HepG2 (cell line): ENCODE measurements around the gene HLA-DRA. TPM values are rescaled to one million over a fixed set of nuclear protein-coding genes. Genes with fewer than 3 reads are reported as not detected.

ENCODE experiments used
- ATAC-seq: fragments of 200-7000 bp; cut with Tn5 transposase; 3 replicates; pipeline ENCODE4 v1.9.1; 2020; ENCODE audit warnings: mild to moderate bottlenecking, moderate library complexity
- BruUV-seq: library from RNA; stranded (reverse); fragments of 400-500 nt; replicated peaks from 2 replicates; lab custom pipeline; 2021; lab: Mats Ljungman, UMichigan
- CTCF ChIA-PET: fragments of 300-600 bp; formaldehyde crosslinking; extraction: SDS; loops from one replicate; lab custom pipeline; 2021; ENCODE audit warnings: low total read pairs, inconsistent platforms, low intra/inter-chr PET ratio; lab: Yijun Ruan, JAX
- POLR2A ChIA-PET: fragments of 350-600 bp; sonication (Branson Sonifier 250); formaldehyde crosslinking; loops from one replicate; lab custom pipeline; 2020; ENCODE audit warnings: antibody characterized with exemption, inconsistent platforms; lab: Yijun Ruan, JAX
- DNase-seq: peaks from one replicate; pipeline ENCODE4 v3.0.0-alpha.2; 2015; ENCODE audit warnings: low spot score
- FAIRE-seq: peaks from 3 replicates; lab custom pipeline; 2011; peaks lifted over from hg19 to GRCh38; lab: Jason Lieb, UNC
- H2AFZ ChIP-seq: one replicate; pipeline ENCODE4 v1.6.1; 2011; ENCODE audit warnings: low read length, inconsistent platforms
- H3K27ac ChIP-seq: fragments of 300-600 bp; 3 replicates; pipeline ENCODE4 v1.8.0; 2011; ENCODE audit warnings: mixed run types, mild to moderate bottlenecking, mixed read lengths, low read length, inconsistent platforms; ENCODE audit not compliant: insufficient read depth; ENCODE audit errors: extremely low read length
- H3K27me3 ChIP-seq, 2 experiments: fragments of 200-600 bp in 1 of 2; 2 replicates in 1 of 2; 3 replicates in 1 of 2; pipeline versions ENCODE4 v1.6.0 to v1.8.0; 2011; ENCODE audit warnings: low read length in 2 of 2, mild to moderate bottlenecking in 2 of 2, moderate library complexity in 2 of 2, inconsistent platforms in 1 of 2; ENCODE audit not compliant: insufficient read depth in 2 of 2, control insufficient read depth in 1 of 2
- H3K36me3 ChIP-seq, 2 experiments: fragments of 200-600 bp in 1 of 2; replicated peaks in 1 of 2; 2 replicates in 1 of 2; 3 replicates in 1 of 2; pipeline versions ENCODE4 v1.5.1 to v1.8.0; 2011; ENCODE audit warnings: low read length in 2 of 2, inconsistent platforms in 1 of 2; ENCODE audit not compliant: insufficient read depth in 2 of 2, control insufficient read depth in 1 of 2
- H3K4me1 ChIP-seq: 2 replicates; pipeline ENCODE4 v1.5.1; 2012; ENCODE audit warnings: low read length, inconsistent platforms; ENCODE audit not compliant: insufficient read depth
- H3K4me2 ChIP-seq: 2 replicates; pipeline ENCODE4 v1.6.0; 2011; ENCODE audit warnings: low read depth, low read length, inconsistent platforms
- H3K4me3 ChIP-seq, 3 experiments: fragments of 200-600 bp in 1 of 3; sonication (generic), shearing (Covaris generic) in 1 of 3; replicated peaks in 1 of 3; 2 replicates each; pipeline ENCODE4 v1.5.1; 2011 to 2016; ENCODE audit warnings: low read length in 3 of 3, inconsistent platforms in 2 of 3, low read depth in 2 of 3, mild to moderate bottlenecking in 2 of 3, control low read depth in 1 of 3, mixed read lengths in 1 of 3; ENCODE audit not compliant: insufficient read depth in 1 of 3
- H3K79me2 ChIP-seq: one replicate; pipeline ENCODE4 v1.6.1; 2011; ENCODE audit warnings: low read length, inconsistent platforms; ENCODE audit not compliant: insufficient read depth
- H3K9ac ChIP-seq: 2 replicates; pipeline ENCODE4 v1.6.0; 2011; ENCODE audit warnings: mild to moderate bottlenecking, low read depth, low read length, inconsistent platforms; ENCODE audit not compliant: insufficient read depth
- H3K9me3 ChIP-seq: 2 replicates; pipeline ENCODE4 v1.5.1; 2012; ENCODE audit warnings: mild to moderate bottlenecking, low read length
- H4K20me1 ChIP-seq: 2 replicates; pipeline ENCODE4 v1.6.0; 2011; ENCODE audit warnings: inconsistent platforms, mild to moderate bottlenecking, low read length, moderate library complexity; ENCODE audit not compliant: insufficient read depth
- ADNP ChIP-seq: sonication (generic); formaldehyde crosslinking; IDR thresholded peaks from 2 replicates; pipeline ENCODE4 v1.4.0; 2020; ENCODE audit warnings: missing genetic modification reagents
- FOXK1 ChIP-seq: sonication (generic); formaldehyde crosslinking; IDR thresholded peaks from 2 replicates; pipeline ENCODE4 v1.4.0; 2020; ENCODE audit warnings: low read depth, missing genetic modification reagents, borderline replicate concordance
- IKZF4 ChIP-seq: sonication (generic); formaldehyde crosslinking; IDR thresholded peaks from 2 replicates; pipeline ENCODE4 v1.5.1; 2020; ENCODE audit warnings: borderline replicate concordance, mild to moderate bottlenecking, low read depth, missing genetic modification reagents; ENCODE audit errors: not compliant biosample characterization
- KLF13 ChIP-seq: sonication (generic); formaldehyde crosslinking; IDR thresholded peaks from 2 replicates; pipeline ENCODE4 v1.4.0; 2020; ENCODE audit warnings: mild to moderate bottlenecking, missing genetic modification reagents
- MBD4 ChIP-seq: IDR thresholded peaks from 2 replicates; pipeline ENCODE4 v1.6.1; 2012; ENCODE audit warnings: low read length, inconsistent platforms, borderline replicate concordance
- PITX1 ChIP-seq: sonication (generic); formaldehyde crosslinking; IDR thresholded peaks from 2 replicates; pipeline ENCODE4 v1.5.1; 2020; ENCODE audit warnings: mild to moderate bottlenecking, missing genetic modification reagents
- SCMH1 ChIP-seq: sonication (generic); formaldehyde crosslinking; IDR thresholded peaks from 2 replicates; pipeline ENCODE4 v1.9.0; 2021; ENCODE audit warnings: missing genetic modification reagents, mild to moderate bottlenecking, borderline replicate concordance
- ZMYM4 ChIP-seq: sonication (generic); formaldehyde crosslinking; IDR thresholded peaks from 2 replicates; pipeline ENCODE4 v1.8.1; 2023; ENCODE audit warnings: mild to moderate bottlenecking, missing genetic modification reagents
- ZNF264 ChIP-seq: sonication (generic); formaldehyde crosslinking; IDR thresholded peaks from 2 replicates; pipeline ENCODE4 v1.4.0; 2020; ENCODE audit warnings: missing genetic modification reagents
- ZNF350 ChIP-seq: sonication (generic); formaldehyde crosslinking; IDR thresholded peaks from 2 replicates; pipeline ENCODE4 v1.4.0; 2020; ENCODE audit warnings: mild to moderate bottlenecking, low read depth, missing genetic modification reagents, borderline replicate concordance
- ZNF441 ChIP-seq: sonication (generic); formaldehyde crosslinking; IDR thresholded peaks from 2 replicates; pipeline ENCODE4 v1.7.0; 2021; ENCODE audit warnings: missing genetic modification reagents, borderline replicate concordance
- ZNF670 ChIP-seq: sonication (generic); formaldehyde crosslinking; IDR thresholded peaks from 2 replicates; pipeline ENCODE4 v1.8.0; 2022; ENCODE audit warnings: mild to moderate bottlenecking, missing genetic modification reagents, borderline replicate concordance
- ZNF75D ChIP-seq: sonication (generic); formaldehyde crosslinking; IDR thresholded peaks from 2 replicates; pipeline ENCODE4 v1.8.1; 2023; ENCODE audit warnings: missing genetic modification reagents, mild to moderate bottlenecking, borderline replicate concordance
- WGBS: methylation state at CpG from one replicate; pipeline ENCODE4 v1.1.6; 2017; ENCODE audit warnings: low lambda C conversion rate; 5-methylcytosine and 5-hydroxymethylcytosine counted together
- in situ Hi-C: cut with HindIII; loops from 2 replicates; pipeline ENCODE4 v1.10.0; 2017; ENCODE audit warnings: low pct_unique_long_range_greater_than_20kb; ENCODE audit not compliant: extremely low pct_ligation_motif_present
- intact Hi-C: fragments of 100-400 bp; cut with micrococcal nuclease; formaldehyde crosslinking; loops from one replicate; pipeline ENCODE4 v1.10.0; 2022; ENCODE audit not compliant: unreplicated experiment
- polyA plus RNA-seq, 8 experiments: library from polyadenylated mRNA; depleted of rRNA in 3 of 8; stranded (reverse) in 7 of 8; unstranded in 1 of 8; fragments of >200 nt; fragmentation: Illumina TruSeq in 4 of 8; extraction: Trizol in 4 of 8; gene quantifications; 2 replicates each; pipeline versions ENCODE4 v1.2.1 to v1.2.3, GENCODE V29; 2011 to 2016; ENCODE audit warnings: low read depth in 4 of 8, missing spikeins in 1 of 8, mixed read lengths in 1 of 8; ENCODE audit not compliant: insufficient read depth in 1 of 8
- total RNA-seq, 5 experiments: library from RNA; depleted of rRNA; stranded (reverse); fragments of >200 nt; fragmentation: Illumina TruSeq; extraction: Trizol; gene quantifications; 2 replicates each; pipeline ENCODE4 v1.2.3, GENCODE V29; 2016; ENCODE audit warnings: low read depth in 1 of 5
- TF ChIP-seq, protein P1 (sequence below): sonication (generic); formaldehyde crosslinking; IDR thresholded peaks from 2 replicates; pipeline ENCODE4 v1.8.0; 2022; ENCODE audit warnings: missing genetic modification reagents, mild to moderate bottlenecking, inconsistent platforms, borderline replicate concordance
- TF ChIP-seq, protein P2 (sequence below): sonication (generic); formaldehyde crosslinking; IDR thresholded peaks from 2 replicates; pipeline ENCODE4 v1.8.1; 2023; ENCODE audit warnings: mild to moderate bottlenecking, moderate library complexity, missing genetic modification reagents

The HLA-DRA gene
- total and polyA plus RNA-seq, 2 of the 13 experiments (the other 11 are each of a cell fraction or from before 2014, with no cell fraction given) = not detected

DNA sequence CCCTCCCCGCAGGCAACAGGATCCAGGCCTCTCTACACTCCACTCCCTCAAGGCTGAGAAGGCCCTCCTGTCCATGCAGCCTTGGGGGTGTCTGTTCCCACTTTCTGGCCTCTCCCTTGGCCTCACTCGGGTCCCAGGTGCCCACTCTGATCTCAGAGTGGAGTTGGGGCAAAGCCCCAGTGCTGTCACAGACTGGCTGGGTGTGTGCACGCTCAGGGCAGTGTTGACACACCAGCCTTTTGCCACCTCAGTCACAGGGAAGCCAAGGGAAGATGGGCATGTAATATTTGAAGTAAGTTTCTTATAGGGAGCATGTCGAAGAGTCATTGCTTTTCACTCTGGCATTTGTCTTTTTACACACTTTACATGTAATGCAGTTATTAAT lies 44.9 kb downstream of the HLA-DRA start:
- intact Hi-C loops = no loop called here

DNA sequence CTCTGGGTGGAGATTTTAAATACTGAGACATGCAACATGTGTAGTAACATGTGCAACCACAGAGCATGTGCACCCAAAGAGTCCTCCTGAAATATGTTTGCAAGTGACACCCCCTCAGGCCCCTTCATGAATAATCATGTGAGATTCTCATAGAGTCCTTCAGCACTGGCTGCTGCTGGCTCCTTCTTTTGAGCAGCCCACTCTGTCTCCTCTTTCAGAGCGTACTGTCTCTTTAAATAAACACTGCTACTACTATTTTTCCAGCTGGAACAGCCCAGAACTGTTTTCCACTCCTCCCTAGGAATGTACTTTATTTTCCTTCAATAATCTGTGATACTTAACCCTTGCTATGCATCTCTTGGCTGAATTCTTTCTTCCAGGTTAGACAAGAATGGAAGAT lies 48.4 kb downstream of the HLA-DRA start:
- no peaks in the 10 kb centered on the region for H4K20me1 ChIP-seq
- BruUV-seq = no TSS peak
- ChIA-PET CTCF (no interaction called here), POLR2A (no interaction called here)
- DNase-seq (no peak), ATAC-seq (no peak), FAIRE-seq (no peak)
- no peak overlapping the region for H3K9ac ChIP-seq
- no peak overlapping the region for H3K27ac ChIP-seq
- no peaks in the 10 kb centered on the region for H3K79me2 ChIP-seq
- TF ChIP-seq ZNF441 (CRISPR knock-in tag) (no peak), ZNF670 (CRISPR knock-in tag) (no peak), ADNP (CRISPR knock-in tag) (no peak), IKZF4 (no peak), PITX1 (CRISPR knock-in tag) (no peak), MBD4 (no peak), SCMH1 (CRISPR knock-in tag) (no peak), KLF13 (CRISPR knock-in tag) (no peak), ZNF350 (CRISPR knock-in tag) (no peak), ZNF264 (no peak)
- TF ChIP-seq, protein P1, sequence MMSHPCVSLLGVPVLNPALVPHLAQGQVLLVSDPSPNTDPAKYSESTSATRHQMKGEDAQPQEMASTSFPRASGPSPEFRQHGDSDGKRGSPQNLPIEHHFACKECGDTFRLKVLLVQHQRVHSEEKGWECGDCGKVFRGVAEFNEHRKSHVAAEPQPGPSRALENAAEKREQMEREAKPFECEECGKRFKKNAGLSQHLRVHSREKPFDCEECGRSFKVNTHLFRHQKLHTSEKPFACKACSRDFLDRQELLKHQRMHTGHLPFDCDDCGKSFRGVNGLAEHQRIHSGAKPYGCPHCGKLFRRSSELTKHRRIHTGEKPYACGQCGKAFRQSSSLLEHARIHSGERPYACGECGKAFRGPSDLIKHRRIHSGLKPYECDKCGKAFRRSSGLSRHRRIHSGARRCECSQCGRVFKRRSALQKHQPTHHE (CRISPR knock-in tag) = no peak
- H3K36me3 ChIP-seq = no peaks in the 10 kb centered on the region
- in situ Hi-C loops (no loop called here), intact Hi-C loops (no loop called here)
- peaks cover 0 to 3% of the 10 kb centered on the region in 2 experiments; a peak in 1 of 5 replicates for H3K27me3 ChIP-seq
- no peak overlapping the region for H3K4me2 ChIP-seq
- no peaks in the 10 kb centered on the region for H3K4me1 ChIP-seq
- no peak overlapping the region for H2AFZ ChIP-seq
- no peak overlapping the region for H3K4me3 ChIP-seq
- 0% methylated on average over 1 of the region's 1 CpG for WGBS
- no peaks in the 10 kb centered on the region for H3K9me3 ChIP-seq

More for the DNA sequence above, 44.9 kb downstream of the HLA-DRA start:
- ChIA-PET CTCF (no interaction called here), POLR2A (no interaction called here)
- ATAC-seq = no peak
- no peak for FAIRE-seq
- Histone ChIP-seq H3K4me2 (no peak overlapping the region), H3K4me1 (no peaks in the 10 kb centered on the region), H3K9me3 (no peaks in the 10 kb centered on the region), H3K27ac (no peak overlapping the region), H2AFZ (no peak overlapping the region), H3K9ac (no peak overlapping the region), H3K4me3 (no peak overlapping the region), H3K36me3 (no peaks in the 10 kb centered on the region), H4K20me1 (no peaks in the 10 kb centered on the region), H3K79me2 (no peaks in the 10 kb centered on the region), H3K27me3 (peaks cover 0 to 6% of the 10 kb centered on the region in 2 experiments; a peak in 1 of 5 replicates)
- in situ Hi-C loops = no loop called here
- DNase-seq = no peak
- WGBS = 0% methylated on average over 3 of the region's 4 CpGs
- TF ChIP-seq, protein P2, sequence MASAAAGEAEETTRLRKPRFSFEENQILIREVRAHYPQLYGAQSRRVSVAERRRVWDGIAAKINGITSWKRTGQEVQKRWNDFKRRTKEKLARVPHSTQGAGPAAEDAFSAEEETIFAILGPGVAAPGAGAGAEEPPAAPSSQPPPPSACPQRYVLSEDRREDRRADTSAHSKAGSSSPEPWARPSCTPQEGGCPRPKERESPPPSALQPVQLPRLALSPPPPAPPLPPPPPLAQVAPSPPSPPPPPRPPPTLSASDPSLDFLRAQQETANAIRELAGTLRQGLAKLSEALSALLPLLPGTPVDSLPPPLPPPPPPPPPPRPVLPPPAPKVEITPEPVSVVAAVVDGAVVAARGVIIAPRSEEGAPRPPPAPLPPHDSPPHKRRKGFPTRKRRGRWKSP (CRISPR knock-in tag) = no peak
- TF ChIP-seq ZNF75D (CRISPR knock-in tag) (no peak), ZMYM4 (CRISPR knock-in tag) (no peak), FOXK1 (CRISPR knock-in tag) (no peak)
- no TSS peak for BruUV-seq
